Stimulated activated CD4-positive, alpha-beta T cell treated with anti-CD3 and anti-CD28 coated beads, Interleukin-15, amount 100 ng/mL, for 24 hours (primary cell): ENCODE measurements around the gene CTNNBL1.
A peak's percentile ranks its signal among the peaks of the same experiment; 100 is the strongest.

Experiments used
- DNase-seq: peaks from one replicate; pipeline ENCODE4 v3.0.0-alpha.2; 2020

CTNNBL1 gene

DNA sequence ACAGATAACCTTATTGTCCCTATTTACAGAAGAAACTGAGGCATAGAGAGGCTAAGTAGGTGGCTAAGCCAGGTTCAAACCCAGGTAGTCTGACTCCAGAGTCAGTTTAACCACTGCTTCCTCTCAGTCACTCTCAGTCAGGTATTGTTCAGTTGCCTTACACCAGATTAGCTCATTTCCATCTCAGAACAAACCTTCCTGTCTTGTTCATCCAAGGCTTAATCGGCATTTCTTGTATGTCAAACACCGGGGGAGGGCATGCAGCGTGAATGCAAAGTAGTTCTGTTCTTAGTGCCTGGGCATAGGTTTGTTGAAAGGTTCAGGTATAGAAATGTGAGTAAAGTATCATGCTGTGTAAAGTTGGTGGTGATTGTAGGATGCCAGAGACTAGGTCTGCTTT is 51.7 kb downstream of the CTNNBL1 start:
- DNase-seq, result peak; percentile 32

DNA sequence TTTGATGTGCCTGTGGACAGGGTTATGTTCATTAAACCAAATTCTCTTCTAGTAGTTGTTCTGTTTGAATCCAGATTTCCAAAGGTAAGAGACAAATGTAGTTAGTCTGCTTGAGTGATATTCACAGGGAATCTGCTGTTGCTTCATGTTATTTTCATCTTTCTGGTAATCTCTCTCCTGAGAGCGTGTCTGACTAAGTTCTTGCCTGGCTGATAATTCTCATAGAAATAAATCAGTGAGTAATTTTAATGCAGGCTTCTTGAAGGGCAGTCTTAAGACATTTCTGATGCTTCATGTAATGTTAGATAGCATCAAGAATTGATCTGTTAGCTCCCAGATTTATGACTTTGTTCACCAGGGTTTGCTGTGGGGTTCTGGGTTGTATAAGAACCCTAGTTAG is 54.2 kb downstream of the CTNNBL1 start:
- no peak for DNase-seq

DNA sequence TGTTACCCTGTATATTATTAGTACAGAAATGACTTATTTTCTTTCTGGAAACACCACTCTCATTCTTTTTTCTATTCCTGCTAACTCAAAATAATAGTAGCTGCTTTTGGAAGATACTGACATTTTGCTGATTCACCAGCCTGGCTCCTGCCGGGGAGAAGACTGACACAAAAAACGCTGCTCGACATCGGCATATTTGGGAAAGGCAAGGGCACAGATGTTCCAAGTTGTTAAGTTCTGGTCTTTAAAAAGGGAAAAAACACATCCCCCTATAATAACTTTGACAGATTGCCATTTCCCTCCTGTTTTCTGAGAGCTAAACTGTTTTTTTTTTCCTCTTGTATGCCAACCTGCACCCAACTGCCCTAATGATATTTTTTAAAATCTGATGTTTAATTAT is 55.4 kb downstream of the CTNNBL1 start:
- no peak for DNase-seq

DNA sequence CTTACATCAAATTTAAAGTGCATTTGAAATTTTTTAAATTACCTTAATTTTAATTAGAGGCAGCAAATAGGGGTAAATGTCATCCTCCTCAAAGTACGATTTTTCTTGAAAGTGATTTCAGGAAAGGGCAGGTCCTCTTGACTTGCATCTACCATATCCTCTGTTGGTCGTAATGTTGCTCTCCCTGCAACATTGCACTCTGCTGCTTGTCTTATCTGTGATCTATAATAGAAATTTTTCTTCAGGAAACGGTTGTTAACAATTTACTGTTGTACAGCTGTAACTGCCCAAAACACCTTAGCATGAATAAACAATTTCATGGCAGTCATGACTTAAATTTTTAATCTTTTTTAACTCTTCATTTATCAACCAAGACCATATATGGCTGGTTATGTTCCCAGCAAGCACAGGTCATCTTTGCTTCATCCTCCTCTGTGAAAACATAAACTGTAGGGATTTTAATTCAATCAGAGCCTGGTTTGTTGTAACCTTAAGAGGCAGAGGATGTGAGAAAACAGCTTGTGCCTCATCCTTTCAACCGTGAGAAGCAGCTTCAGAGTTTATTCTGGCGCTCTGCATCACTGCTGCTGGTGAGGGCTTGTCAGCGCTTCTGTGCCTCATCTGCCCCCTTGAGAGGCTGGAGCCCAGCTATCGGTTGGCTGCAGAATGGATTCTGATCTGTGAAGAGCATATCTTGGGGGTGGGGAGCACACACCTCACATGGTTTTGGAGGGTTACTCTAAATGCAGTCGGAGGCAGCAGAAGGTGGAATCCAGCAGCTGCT is 56.0 kb downstream of the CTNNBL1 start:
- DNase-seq, result no peak

DNA sequence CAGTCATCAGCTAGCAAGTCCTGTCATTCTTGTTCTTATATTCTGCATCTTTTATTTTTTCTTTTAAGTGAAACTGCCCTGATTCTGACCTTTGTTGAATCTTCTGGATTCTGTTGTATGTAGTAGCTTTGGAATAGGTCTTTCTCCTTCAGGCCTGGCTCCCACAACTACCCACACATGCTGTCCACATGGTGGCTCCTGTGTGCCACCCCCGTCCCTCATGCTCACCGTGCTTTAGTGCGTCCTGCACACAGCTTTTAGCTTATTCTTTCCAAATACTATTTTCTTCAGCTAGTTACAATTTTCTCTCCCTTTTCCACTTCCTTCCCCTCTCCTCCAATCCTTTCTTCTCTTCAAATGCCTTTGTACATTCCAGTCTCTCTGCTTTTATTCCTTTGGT is 61.8 kb downstream of the CTNNBL1 start:
- no peak for DNase-seq

DNA sequence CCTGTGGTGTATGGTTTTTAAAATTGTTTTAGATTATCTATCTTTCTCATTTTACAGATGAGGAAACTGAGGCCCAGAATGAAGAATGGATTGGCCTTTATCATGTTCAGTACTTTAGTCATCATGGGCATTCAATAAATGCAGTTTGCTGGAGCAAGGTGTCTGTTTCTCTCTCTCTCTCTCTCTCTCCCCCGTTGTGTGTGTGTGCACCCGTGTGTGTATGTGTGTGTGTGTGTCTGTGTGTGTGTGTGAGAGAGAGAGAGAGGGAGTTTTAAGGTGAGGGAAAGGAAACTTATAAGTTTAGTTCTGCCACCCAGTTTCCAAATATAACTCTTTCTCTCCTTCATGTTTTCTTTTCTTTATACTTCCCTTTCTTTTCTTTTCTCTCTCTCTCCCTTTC is 62.4 kb downstream of the CTNNBL1 start:
- DNase-seq, result no peak

DNA sequence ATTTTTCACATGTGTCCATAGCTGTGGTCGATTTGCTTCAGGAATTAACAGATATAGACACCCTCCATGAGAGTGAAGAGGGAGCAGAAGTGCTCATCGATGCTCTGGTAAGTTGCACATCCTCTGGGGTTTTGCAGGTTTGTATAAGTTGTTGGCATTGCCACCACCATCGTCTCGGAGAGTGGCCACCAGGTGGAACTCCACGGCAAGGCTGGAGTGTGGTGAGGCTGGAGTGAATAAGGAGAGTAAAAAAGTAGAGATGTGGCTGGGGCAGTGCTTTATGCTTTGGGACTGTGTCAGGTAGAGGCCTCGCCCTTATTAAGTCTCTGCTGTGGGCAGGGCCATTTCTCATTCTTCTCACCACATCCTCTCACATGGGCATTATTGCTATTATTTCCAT is 63.7 kb downstream of the CTNNBL1 start:
- no peak for DNase-seq

DNA sequence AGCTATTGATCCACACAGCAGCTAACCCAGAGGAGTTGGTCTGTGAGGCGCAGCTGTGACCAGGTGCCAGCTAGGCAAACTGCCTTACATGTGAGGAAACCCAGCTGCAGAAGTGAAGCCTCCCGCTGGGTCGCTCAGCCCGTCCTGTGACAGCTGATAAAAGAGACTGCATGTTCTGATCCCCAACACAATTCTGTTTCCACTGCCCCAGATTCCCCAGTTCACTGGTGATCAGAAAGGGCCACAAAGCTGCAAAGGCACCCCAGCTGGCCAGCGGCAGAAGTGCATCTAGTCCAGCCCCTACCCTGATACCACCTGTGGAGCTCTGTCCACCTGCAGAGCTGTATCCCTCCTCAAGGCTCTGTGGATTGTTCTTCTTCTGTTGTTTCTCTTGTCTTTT is 64.5 kb downstream of the CTNNBL1 start:
- peak; percentile 5 for DNase-seq

DNA sequence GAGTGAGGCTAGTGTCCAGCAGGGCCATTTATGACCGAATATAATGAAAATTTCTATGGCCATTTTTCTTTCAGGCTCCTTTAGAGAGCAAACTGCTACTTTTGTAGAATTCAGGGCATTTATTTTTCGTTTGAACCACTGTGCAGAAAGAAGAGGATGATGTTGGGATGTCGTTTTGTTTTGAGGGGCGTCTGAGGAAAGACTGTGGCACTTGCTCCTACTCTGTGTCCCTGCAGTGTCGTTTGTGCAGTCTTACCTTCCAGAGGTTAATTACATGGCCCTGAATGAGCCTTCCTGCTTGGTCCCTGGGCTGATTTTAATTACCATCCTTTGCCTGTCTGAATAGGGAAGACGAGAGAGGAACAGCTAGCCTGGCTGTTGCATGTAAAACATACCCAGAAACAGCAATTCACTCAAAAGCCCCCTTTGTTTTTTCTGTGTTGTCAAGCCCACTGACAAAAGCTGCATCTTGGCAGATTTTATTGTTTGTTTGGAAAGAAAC is 65.3 kb downstream of the CTNNBL1 start:
- no peak for DNase-seq

DNA sequence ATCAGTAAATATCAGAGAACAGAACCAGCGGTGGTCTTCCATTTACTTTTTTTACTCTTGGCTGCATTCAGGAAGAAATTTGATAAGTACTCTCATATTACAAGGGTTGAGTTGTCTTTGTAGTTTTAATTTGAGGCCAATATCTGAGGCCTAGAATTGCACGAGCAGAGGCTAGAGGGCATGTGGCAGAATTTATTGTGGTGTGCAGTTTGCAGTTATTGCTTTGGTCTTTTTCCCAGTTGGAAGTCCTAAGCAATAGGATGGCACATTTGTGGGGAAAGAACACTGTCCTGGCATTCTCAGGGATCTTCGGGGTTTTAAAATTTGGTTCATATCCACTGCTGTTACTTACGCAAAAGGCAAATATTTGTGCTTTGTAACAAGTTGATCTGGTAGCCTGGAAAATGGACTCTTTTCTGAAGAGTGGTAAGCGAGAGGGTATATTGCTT is 66.0 kb downstream of the CTNNBL1 start:
- DNase-seq, result no peak

DNA sequence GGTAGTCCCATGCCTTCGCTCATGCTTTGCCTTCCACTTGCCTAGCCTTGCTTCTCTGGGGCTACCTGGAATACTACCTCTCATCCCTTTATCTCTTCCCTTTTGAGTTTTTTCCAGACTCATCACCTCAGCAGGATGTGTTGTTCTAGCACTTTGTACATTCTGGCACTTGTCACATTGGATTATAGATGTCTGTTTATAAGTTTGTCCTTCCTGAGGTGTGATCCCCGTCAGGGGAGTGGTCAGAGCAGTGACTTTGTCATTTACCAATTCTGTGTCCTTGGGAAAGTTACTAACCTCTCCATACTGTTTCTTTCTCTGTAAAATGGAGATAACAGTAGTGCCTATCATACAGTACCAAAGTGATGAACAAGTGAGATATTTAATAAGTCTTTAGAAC is 66.5 kb downstream of the CTNNBL1 start:
- DNase-seq, result no peak

DNA sequence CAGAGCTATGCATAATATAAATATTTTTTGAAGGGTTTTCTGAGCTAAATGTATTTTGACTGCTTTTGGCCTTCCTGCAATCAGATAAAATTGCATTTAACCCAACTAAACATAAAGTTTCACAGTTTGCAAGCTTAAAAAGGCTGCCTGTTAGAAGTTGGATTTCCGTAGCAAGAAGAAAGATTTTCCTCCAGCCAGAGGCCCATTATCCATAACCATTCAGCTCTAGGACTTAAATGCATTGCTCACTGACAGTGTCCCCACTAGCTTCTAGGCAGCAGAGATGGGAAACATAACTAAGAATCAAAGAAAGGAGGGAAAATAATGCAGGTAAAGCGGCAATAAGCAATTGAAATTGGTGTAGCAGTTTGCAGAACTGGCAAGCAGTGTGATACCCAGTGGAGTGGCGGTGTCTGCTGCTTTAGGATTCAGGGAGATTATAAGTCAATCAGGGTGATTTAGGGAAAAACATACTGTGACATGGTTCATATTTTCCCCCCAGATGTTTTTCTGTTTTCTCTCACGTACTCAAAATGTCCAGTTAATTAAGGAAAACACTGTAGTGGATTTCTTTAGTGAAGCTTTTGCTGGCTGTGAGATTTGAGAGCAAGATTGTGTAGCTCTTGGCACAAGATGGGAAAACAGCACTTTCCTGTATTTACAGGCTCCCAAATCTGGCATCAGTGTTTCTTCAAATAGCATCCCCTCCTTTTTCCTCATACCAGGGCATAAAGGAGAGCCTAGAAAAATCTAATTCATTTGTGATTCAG is 69.1 kb downstream of the CTNNBL1 start:
- no peak for DNase-seq

DNA sequence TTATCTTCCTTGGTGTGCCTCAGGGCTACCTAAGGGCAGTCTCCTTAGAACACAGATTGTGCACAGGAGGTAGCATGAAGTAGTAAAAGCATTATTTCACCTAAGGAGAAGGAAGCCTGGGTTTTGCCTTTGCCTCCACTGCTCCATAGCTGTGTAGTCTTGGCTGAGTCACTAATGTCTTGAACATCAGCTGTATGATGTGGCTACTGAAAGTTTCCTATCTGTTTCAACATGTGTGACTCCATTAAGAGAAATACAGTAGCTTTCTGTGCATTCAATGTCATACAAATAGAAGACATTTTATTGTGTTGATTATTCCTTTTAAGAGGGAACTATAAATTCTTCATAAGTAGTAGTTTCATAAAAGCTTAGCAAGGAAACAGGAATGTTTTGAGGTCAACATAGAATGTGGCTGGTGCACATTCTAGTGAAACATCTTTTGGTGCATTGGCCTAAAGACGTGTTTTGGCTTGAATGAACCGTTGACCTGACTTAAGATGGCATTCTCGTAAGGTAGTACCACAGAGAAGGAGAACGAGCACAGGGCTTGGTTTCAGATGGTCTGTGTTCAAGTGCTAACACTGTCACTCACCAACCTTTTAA is 70.6 kb downstream of the CTNNBL1 start:
- DNase-seq, result no peak

DNA sequence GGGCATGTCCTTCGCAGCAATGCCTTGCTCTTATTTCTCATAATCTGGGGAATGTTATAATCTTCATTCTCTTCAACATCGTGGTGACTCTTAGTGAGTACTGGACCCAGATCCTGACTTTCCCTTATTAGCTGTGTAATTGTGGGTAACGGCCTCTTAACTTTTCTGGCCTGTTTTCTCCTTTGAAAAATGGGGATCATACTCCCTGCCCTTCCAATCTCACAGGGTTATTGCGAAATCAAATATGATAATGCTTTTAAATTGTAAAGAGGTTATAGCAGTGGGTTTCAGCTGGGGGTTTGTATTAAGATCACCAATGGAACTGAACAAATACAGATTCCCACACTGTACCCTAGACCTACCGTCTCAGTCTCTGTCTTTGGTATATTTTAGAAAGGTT is 77.1 kb downstream of the CTNNBL1 start:
- no peak for DNase-seq

DNA sequence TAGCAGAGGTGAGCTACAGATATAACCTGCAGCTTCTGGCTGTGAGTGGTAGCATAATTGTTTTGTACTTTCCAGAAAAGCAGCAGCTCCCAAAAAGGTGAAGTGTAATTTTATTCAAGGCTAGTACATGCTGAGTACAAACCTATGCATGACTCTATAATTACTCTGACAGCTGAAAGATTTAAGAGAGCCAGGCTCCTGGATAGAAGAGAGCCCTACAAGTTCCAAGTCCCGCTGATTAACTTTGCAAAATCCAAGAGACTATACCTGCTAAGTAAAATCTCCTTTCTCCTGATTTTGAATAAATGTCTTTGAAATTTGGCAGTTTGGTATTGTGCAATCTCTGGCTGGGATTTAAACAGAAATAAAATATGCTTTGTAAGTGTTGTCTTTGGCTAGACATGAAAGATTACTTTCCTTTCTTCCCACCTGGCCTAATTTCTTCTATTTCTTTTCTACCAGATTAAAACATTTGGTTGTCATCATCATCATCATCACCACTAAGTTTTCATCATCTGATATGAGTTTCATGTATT is 79.5 kb downstream of the CTNNBL1 start:
- no peak for DNase-seq

DNA sequence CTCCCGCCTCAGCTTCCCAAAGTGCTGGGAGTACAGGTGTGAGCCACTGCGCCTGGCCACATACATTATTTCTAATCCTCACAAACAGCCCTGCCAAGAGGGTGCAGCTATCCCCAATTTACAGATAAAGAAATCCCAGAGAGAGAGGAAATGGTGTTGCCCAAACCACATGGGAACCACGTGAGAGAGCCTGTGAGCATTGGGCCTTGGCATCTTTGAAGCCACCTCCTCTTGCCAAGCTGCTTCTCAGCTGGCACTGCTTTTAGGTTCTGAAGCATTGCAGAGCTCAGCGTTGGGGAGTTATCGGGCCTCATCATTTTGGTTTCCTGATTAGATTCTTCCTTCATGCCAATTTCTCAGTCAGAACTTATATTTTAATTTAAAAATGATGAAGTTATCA is 80.3 kb downstream of the CTNNBL1 start:
- DNase-seq, result no peak

DNA sequence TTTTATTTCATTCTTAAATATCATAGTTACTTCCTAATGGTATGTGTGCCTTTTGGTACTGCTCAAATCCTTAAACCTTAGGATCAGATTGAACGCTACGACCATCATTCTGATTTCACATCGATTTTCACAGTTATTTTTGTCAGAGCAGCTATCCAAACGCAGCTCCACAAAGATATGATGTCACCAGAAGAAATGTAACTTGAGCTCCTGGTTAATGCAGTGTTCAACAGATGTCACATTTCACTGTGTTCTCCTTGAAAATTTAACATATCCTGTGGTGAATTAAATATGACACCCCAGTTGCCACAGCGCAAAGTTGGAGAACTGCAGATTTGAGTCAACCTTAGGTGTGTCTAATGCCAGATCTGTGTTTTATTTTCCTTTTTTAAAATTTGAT is 81.4 kb downstream of the CTNNBL1 start:
- DNase-seq, result no peak

DNA sequence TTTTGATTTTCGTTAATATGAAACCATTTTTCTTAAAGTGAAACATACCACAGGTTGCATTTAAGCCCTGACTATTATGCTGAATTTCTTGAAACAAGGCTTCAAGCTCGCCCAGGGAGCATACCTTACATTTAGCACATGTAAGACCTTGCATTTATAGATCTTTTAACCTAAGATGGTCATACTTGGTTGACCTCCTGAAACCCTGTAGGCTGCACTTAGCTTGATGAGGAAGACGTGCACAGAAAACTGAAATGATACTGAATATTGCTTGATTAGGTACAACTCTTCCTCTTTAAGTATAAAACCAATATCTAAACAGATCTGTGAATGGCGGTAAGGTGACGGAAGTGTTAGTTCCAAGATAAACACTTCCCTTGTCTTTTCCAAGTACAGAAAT is 82.2 kb downstream of the CTNNBL1 start:
- DNase-seq, result no peak

DNA sequence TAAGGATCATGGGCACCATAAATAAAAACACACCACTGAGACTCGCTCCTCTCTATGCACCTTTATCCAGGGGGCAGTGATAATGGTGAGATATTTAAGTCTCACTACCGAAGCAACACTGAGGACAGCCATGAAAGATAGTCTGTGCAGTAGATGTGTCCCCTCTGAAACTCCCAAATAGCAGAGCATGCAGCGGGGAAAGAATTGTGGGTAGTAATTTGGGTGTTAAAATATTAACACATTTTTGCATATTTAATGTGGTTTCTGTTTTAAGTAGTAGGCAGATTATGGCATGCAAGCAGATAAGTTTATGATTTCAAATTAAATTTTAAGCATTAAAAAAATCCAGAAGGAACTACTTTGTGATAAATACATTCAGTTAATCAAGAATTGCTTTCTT is 82.7 kb downstream of the CTNNBL1 start:
- DNase-seq, result no peak

DNA sequence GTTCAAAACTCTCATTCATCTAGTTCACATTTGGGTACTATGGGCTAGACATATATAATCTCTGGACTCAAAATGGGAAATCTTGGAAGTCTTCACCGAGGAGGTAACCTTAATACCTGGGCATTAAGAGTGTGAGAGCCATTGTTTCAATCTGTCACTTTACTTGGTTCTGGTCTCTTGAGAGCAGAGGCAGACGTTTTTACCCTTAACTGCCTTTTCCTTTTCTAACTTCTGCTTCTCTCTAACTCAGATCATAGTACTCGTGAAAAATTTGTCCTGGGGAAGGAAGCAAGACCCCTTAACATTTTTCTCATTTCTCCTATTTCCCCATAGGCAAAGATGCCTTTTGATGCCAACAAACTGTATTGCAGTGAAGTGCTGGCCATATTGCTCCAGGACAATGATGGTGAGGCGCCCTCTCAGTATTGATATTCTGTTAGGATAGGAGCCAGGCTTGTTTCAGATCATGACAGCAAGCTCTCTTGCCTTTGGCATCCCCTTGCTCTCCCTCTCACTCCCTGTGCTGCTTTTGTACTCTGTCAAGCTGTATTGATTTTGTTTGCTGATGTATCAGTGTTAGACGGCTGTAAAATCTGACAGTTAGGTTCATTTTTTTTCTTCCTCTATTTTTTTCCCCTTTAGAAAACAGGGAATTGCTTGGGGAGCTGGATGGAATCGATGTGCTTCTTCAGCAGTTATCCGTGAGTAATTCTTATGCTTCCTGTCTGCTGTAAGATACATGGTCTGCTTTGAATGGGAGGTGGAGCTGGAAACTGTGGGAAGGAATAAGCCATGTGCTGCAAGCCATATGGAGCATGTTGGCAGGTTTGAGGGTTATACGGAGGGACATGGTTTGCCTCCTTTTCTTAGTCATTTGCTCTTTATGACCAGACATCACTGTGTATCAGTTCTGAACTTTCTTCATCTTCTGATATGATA is 83.5 kb downstream of the CTNNBL1 start:
- DNase-seq, result no peak

DNA sequence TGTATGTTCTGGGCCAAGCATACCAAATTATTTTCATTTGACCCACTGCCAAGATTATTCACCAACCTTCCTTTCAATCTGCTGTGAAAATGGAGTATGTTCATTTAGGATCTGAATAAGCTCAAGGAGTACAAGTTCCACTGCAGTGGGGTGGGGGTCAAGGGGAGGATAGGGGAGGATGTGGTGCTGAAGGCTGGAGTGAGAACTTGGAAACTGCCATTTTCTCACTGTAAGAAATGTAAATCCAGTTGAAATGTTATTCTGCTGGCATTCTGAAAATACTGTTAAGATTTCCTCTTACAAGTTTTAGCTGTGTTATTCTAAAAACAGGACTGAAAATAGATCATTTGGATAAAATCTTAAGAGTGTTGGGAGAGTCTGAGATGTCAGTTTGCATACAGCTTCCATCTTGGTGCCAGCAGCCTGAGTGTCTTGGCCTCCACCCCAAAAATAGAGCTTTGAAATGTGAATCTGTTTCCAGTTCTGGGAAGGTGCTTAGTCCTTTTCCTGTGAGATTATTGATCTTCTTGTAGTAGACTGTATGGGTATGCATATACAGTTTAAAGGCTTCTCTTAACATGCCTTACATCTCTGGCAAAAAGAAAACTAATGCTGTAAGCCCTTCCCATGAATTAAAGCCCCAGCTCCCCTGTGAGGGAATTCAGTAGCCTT is 84.3 kb downstream of the CTNNBL1 start:
- DNase-seq, result no peak

DNA sequence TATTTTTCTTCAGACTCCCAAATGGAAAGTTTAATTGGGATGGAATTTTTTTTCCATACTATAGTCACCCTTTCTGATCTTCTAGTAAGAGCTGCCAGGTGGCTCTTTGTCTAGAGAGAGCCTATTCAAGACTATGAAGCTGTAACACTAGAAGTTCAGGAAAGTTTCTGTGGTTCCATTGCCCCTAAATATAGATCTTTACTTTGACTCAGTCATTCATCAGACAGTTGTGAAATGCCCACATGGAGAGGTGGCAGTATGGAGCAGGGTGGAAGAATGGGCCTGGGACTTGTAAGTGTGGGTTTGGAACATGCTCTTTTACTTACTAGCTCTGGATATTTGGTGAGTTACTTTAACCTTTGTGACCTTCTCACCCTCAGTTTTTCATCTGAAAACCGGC is 87.8 kb downstream of the CTNNBL1 start:
- DNase-seq, result no peak
